ENCODE results near the gene SPC24. TPM values are rescaled to one million over a fixed set of nuclear protein-coding genes. Genes with fewer than 3 reads are reported as not detected.

The SPC24 gene
- total and polyA plus RNA-seq, 9 of the 15 experiments (the other 6 are each of a cell fraction or from before 2014, with no cell fraction given): 18.2 to 154 (median 60.9) TPM

DNA sequence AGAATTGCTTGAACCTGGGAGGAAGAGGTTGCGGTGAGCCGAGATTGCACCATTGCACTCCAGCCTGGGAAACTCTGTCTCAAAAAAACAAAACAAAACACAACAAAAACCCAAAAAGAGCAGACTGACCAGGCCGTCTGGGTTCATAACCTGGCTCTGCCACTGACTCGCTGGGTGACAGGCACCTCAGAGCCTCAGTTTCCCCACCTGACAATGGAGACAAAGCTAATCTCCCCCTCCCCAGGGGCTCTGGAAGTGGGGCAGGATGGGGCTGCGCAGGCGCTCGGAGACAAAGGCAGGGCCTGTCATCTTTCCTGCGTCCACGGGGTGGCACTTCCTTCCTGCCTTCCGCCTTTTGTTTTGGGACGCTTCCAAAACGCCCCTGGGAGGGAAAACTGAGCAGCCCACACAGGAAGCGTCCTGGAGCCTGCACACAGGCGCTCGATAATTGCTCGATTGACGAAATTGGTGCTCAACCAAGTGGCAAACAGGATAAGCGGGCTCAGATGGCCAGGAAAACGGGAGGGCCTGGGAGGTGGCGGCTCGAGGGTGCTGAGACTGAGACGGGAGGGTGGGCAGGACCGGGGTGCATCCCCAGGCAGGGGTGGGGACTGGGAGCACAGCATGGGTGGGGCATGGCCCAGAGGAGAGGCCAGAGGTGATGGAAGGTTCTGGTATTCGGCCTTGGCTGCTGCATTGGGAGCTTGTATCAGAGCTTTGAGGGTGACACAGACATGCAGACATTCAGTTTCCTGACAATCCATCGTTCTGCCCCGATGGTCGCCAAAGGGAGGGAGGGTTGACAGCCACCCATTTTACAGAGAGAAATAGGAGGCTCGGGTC is 17.8 kb downstream of the SPC24 start (continued):
- TF ChIP-seq, protein P1, sequence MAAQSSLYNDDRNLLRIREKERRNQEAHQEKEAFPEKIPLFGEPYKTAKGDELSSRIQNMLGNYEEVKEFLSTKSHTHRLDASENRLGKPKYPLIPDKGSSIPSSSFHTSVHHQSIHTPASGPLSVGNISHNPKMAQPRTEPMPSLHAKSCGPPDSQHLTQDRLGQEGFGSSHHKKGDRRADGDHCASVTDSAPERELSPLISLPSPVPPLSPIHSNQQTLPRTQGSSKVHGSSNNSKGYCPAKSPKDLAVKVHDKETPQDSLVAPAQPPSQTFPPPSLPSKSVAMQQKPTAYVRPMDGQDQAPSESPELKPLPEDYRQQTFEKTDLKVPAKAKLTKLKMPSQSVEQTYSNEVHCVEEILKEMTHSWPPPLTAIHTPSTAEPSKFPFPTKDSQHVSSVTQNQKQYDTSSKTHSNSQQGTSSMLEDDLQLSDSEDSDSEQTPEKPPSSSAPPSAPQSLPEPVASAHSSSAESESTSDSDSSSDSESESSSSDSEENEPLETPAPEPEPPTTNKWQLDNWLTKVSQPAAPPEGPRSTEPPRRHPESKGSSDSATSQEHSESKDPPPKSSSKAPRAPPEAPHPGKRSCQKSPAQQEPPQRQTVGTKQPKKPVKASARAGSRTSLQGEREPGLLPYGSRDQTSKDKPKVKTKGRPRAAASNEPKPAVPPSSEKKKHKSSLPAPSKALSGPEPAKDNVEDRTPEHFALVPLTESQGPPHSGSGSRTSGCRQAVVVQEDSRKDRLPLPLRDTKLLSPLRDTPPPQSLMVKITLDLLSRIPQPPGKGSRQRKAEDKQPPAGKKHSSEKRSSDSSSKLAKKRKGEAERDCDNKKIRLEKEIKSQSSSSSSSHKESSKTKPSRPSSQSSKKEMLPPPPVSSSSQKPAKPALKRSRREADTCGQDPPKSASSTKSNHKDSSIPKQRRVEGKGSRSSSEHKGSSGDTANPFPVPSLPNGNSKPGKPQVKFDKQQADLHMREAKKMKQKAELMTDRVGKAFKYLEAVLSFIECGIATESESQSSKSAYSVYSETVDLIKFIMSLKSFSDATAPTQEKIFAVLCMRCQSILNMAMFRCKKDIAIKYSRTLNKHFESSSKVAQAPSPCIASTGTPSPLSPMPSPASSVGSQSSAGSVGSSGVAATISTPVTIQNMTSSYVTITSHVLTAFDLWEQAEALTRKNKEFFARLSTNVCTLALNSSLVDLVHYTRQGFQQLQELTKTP (IDR thresholded peaks at IDR 0.05; ENCODE audit: low read depth in 1 of 2, partially characterized antibody in 2 of 2): peak in 1 of 2 experiments; percentile 22
- TF ChIP-seq ATF7 (IDR thresholded peaks at IDR 0.05): peak; percentile 93
- TF ChIP-seq, protein P2, sequence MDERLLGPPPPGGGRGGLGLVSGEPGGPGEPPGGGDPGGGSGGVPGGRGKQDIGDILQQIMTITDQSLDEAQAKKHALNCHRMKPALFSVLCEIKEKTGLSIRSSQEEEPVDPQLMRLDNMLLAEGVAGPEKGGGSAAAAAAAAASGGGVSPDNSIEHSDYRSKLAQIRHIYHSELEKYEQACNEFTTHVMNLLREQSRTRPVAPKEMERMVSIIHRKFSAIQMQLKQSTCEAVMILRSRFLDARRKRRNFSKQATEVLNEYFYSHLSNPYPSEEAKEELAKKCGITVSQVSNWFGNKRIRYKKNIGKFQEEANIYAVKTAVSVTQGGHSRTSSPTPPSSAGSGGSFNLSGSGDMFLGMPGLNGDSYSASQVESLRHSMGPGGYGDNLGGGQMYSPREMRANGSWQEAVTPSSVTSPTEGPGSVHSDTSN (CRISPR knock-in tag; IDR thresholded peaks at IDR 0.05; ENCODE audit: low read depth): no peak
- TF ChIP-seq, protein P2 (tag; conservative IDR thresholded peaks at IDR 0.05; ENCODE audit: low read depth): no peak
- TF ChIP-seq, protein P3, sequence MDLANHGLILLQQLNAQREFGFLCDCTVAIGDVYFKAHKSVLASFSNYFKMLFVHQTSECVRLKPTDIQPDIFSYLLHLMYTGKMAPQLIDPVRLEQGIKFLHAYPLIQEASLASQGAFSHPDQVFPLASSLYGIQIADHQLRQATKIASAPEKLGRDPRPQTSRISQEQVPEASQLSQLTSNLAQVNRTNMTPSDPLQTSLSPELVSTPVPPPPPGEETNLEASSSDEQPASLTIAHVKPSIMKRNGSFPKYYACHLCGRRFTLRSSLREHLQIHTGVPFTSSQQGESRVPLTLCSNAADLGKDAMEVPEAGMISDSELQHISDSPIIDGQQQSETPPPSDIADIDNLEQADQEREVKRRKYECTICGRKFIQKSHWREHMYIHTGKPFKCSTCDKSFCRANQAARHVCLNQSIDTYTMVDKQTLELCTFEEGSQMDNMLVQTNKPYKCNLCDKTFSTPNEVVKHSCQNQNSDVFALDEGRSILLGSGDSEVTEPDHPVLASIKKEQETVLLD (IDR thresholded peaks at IDR 0.05): peak; percentile 83; the same call in 1 of the 2 replicates
- TF ChIP-seq, protein P4, sequence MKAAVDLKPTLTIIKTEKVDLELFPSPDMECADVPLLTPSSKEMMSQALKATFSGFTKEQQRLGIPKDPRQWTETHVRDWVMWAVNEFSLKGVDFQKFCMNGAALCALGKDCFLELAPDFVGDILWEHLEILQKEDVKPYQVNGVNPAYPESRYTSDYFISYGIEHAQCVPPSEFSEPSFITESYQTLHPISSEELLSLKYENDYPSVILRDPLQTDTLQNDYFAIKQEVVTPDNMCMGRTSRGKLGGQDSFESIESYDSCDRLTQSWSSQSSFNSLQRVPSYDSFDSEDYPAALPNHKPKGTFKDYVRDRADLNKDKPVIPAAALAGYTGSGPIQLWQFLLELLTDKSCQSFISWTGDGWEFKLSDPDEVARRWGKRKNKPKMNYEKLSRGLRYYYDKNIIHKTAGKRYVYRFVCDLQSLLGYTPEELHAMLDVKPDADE (conservative IDR thresholded peaks at IDR 0.05; ENCODE audit: control insufficient read depth, low read depth, low read length): 0 out of 2 replicates have a peak, but pooled peaks have one; percentile 34
- TF ChIP-seq CBFB (CRISPR knock-in tag; IDR thresholded peaks at IDR 0.05): peak; percentile 71; the same call in 1 of the 2 replicates
